ENCODE measurements around the gene SNTG2.

GRCh38 chr2:1047485-1047884 is 96.8 kb downstream of the SNTG2 start:
- TF ChIP-seq POLR2A (IDR thresholded peaks at IDR 0.05; ENCODE audit: low read depth, low read length) = no peak
- TF ChIP-seq POLR2AphosphoS5 (IDR thresholded peaks at IDR 0.05; ENCODE audit: low read depth, low read length) = no peak
- no peak for TF ChIP-seq TAF1 (IDR thresholded peaks at IDR 0.05; ENCODE audit: borderline replicate concordance, low read depth, low read length)
